H7 (cell line): ENCODE data around the gene ZDHHC22. TPM values are rescaled to one million over a fixed set of nuclear protein-coding genes. Genes with fewer than 3 reads are reported as not detected.
"Not testable (repeated sequence)": the region's sequence is repeated elsewhere in the genome, so short reads cannot be mapped to it uniquely, and the experiment has no call there.

Experiments used
- DNase-seq: peaks from one replicate; pipeline ENCODE4 v3.0.0; 2012
- H3K27me3 ChIP-seq: 2 replicates; pipeline ENCODE4 v1.6.0; 2011; ENCODE audit warnings: mild to moderate bottlenecking, low read length; ENCODE audit not compliant: control insufficient read depth, insufficient read depth
- H3K36me3 ChIP-seq: replicated peaks from 2 replicates; pipeline ENCODE4 v1.5.1; 2011; ENCODE audit warnings: low read length; ENCODE audit not compliant: control insufficient read depth, insufficient read depth
- H3K4me3 ChIP-seq: 2 replicates; pipeline ENCODE4 v1.5.1; 2011; ENCODE audit warnings: low read depth, mild to moderate bottlenecking, control low read depth, low read length, moderate library complexity; ENCODE audit not compliant: insufficient read depth
- total RNA-seq: library from RNA; depleted of rRNA; stranded (reverse); fragments of >200 nt; shearing (Covaris generic); gene quantifications from 2 replicates; pipeline ENCODE4 v1.2.3, GENCODE V29; 2014

Gene ZDHHC22
- total RNA-seq, 1 experiment from 2014 or later = 8.9 TPM

- not testable (repeated sequence) for H3K4me3 ChIP-seq, H3K27me3 ChIP-seq, DNase-seq, H3K36me3 ChIP-seq
Observed at GRCh38 chr14:77173911-77174617, 32.5 kb upstream of the ZDHHC22 start.

- no peak overlapping the region for H3K4me3 ChIP-seq
- H3K27me3 ChIP-seq = no peaks in the 10 kb centered on the region
- DNase-seq = no peak
- no peaks in the 10 kb centered on the region for H3K36me3 ChIP-seq
Observed at GRCh38 chr14:77172916-77173315, 31.3 kb upstream of the ZDHHC22 start.

- Histone ChIP-seq H3K36me3 (no peaks in the 10 kb centered on the region), H3K27me3 (no peaks in the 10 kb centered on the region), H3K4me3 (no peak overlapping the region)
- no peak for DNase-seq
Observed at GRCh38 chr14:77170045-77170444, 28.5 kb upstream of the ZDHHC22 start.

GRCh38 chr14:77161011-77161410 is 19.4 kb upstream of the ZDHHC22 start:
- Histone ChIP-seq H3K36me3 (no peaks in the 10 kb centered on the region), H3K27me3 (no peaks in the 10 kb centered on the region; the same call in 1 of the 2 replicates), H3K4me3 (no peak overlapping the region)
- no peak for DNase-seq

- Histone ChIP-seq H3K27me3 (no peaks in the 10 kb centered on the region; the same call in 1 of the 2 replicates), H3K36me3 (no peaks in the 10 kb centered on the region), H3K4me3 (no peak overlapping the region)
- DNase-seq = no peak
Observed at GRCh38 chr14:77158882-77159255, 17.3 kb upstream of the ZDHHC22 start.

GRCh38 chr14:77158175-77158881 is 16.7 kb upstream of the ZDHHC22 start:
- Histone ChIP-seq H3K36me3 (no peaks in the 10 kb centered on the region), H3K4me3 (no peak overlapping the region), H3K27me3 (no peaks in the 10 kb centered on the region; the same call in 1 of the 2 replicates)
- peak; percentile 72 for DNase-seq

GRCh38 chr14:77157740-77158139 is 16.1 kb upstream of the ZDHHC22 start:
- Histone ChIP-seq H3K27me3 (no peaks in the 10 kb centered on the region; the same call in 1 of the 2 replicates), H3K36me3 (no peaks in the 10 kb centered on the region), H3K4me3 (no peak overlapping the region)
- DNase-seq = peak; percentile 49

- H3K4me3 ChIP-seq = no peak overlapping the region
- no peaks in the 10 kb centered on the region for H3K36me3 ChIP-seq
- no peaks in the 10 kb centered on the region; the same call in 1 of the 2 replicates for H3K27me3 ChIP-seq
- DNase-seq = no peak
Observed at GRCh38 chr14:77155083-77155482, 13.5 kb upstream of the ZDHHC22 start.

GRCh38 chr14:77154421-77154820 is 12.8 kb upstream of the ZDHHC22 start:
- no peak overlapping the region for H3K4me3 ChIP-seq
- no peak for DNase-seq

GRCh38 chr14:77153802-77154201 is 12.2 kb upstream of the ZDHHC22 start:
- Histone ChIP-seq H3K36me3 (no peaks in the 10 kb centered on the region), H3K4me3 (no peak overlapping the region), H3K27me3 (no peaks in the 10 kb centered on the region; the same call in 1 of the 2 replicates)
- no peak for DNase-seq

More at GRCh38 chr14:77154421-77154820, 12.8 kb upstream of the ZDHHC22 start:
- Histone ChIP-seq H3K36me3 (no peaks in the 10 kb centered on the region), H3K27me3 (no peaks in the 10 kb centered on the region; the same call in 1 of the 2 replicates)

GRCh38 chr14:77151918-77152588 is 10.5 kb upstream of the ZDHHC22 start:
- no peak overlapping the region for H3K4me3 ChIP-seq
- DNase-seq = no peak
- no peaks in the 10 kb centered on the region for H3K36me3 ChIP-seq
- no peaks in the 10 kb centered on the region for H3K27me3 ChIP-seq

- no peaks in the 10 kb centered on the region for H3K36me3 ChIP-seq
- peaks cover 2% of the 10 kb centered on the region; the same call in 1 of the 2 replicates for H3K27me3 ChIP-seq
- peak; percentile 76 for DNase-seq
- H3K4me3 ChIP-seq = no peak overlapping the region
Observed at GRCh38 chr14:77151245-77151644, 9.7 kb upstream of the ZDHHC22 start.

GRCh38 chr14:77148510-77149231 is 7.1 kb upstream of the ZDHHC22 start:
- DNase-seq = peak; percentile 21
- H3K36me3 ChIP-seq = no peaks in the 10 kb centered on the region
- H3K4me3 ChIP-seq = no peak overlapping the region
- peaks cover 2% of the 10 kb centered on the region; the same call in 1 of the 2 replicates for H3K27me3 ChIP-seq
